Neural progenitor cell (in vitro differentiated cells): ENCODE data around the gene MYL12A. TPM values are rescaled to one million over a fixed set of nuclear protein-coding genes. Genes with fewer than 3 reads are reported as not detected.

Experiments used
- DNase-seq: peaks from one replicate; pipeline ENCODE4 v3.0.0-alpha.2; 2016; ENCODE audit warnings: low spot score
- H2AFZ ChIP-seq: fragments of 200-600 bp; sonication (generic); replicated peaks from 2 replicates; pipeline ENCODE4 v1.6.1; 2016; ENCODE audit warnings: antibody characterized with exemption
- H3F3A ChIP-seq: fragments of 200-600 bp; sonication (generic); 2 replicates; pipeline ENCODE4 v1.6.1; 2016; ENCODE audit warnings: antibody characterized with exemption, low read depth
- H3K27ac ChIP-seq: fragments of 200-600 bp; sonication (generic); 2 replicates; pipeline ENCODE4 v1.5.1; 2016; ENCODE audit warnings: mild to moderate bottlenecking
- H3K27me3 ChIP-seq: fragments of 200-600 bp; sonication (generic); 2 replicates; pipeline ENCODE4 v1.6.1; 2016; ENCODE audit warnings: mild to moderate bottlenecking, moderate library complexity
- H3K36me3 ChIP-seq: fragments of 200-600 bp; sonication (generic); 2 replicates; pipeline ENCODE4 v1.5.1; 2016
- H3K4me1 ChIP-seq: fragments of 200-600 bp; sonication (generic); 2 replicates; pipeline ENCODE4 v1.6.1; 2016; ENCODE audit warnings: mixed run types
- H3K4me2 ChIP-seq: fragments of 200-600 bp; sonication (generic); 2 replicates; pipeline ENCODE4 v1.6.1; 2016
- H3K4me3 ChIP-seq: fragments of 200-600 bp; sonication (generic); 2 replicates; pipeline ENCODE4 v1.5.1; 2016
- H3K79me2 ChIP-seq: fragments of 200-600 bp; sonication (generic); 2 replicates; pipeline ENCODE4 v1.6.1; 2016; ENCODE audit warnings: low read depth
- H3K9ac ChIP-seq: fragments of 200-600 bp; sonication (generic); 2 replicates; pipeline ENCODE4 v1.6.1; 2016
- H3K9me3 ChIP-seq: fragments of 200-600 bp; sonication (generic); 2 replicates; pipeline ENCODE4 v1.5.1; 2016; ENCODE audit warnings: low read depth
- H4K20me1 ChIP-seq: fragments of 200-600 bp; sonication (generic); 2 replicates; pipeline ENCODE4 v1.6.1; 2016; ENCODE audit warnings: low read depth
- H3K27ac Mint-ChIP-seq: 3 replicates; pipeline ENCODE4 v1.8.0; 2021; ENCODE audit warnings: mixed read lengths
- H3K27me3 Mint-ChIP-seq: 2 replicates; pipeline ENCODE4 v1.8.0; 2022; ENCODE audit warnings: low read depth, mild to moderate bottlenecking, inconsistent platforms, moderate library complexity, mixed read lengths; ENCODE audit not compliant: insufficient read depth
- H3K36me3 Mint-ChIP-seq: 3 replicates; pipeline ENCODE4 v1.8.0; 2021; ENCODE audit warnings: mixed read lengths
- H3K4me1 Mint-ChIP-seq: 3 replicates; pipeline ENCODE4 v1.8.0; 2021; ENCODE audit warnings: mixed read lengths
- H3K4me3 Mint-ChIP-seq: 3 replicates; pipeline ENCODE4 v1.8.0; 2021; ENCODE audit warnings: mild to moderate bottlenecking, moderate library complexity, mixed read lengths
- H3K9me3 Mint-ChIP-seq: 3 replicates; pipeline ENCODE4 v1.8.0; 2020; ENCODE audit warnings: mixed read lengths
- EZH2 ChIP-seq: fragments of 200-600 bp; sonication (generic); IDR thresholded peaks from 2 replicates; pipeline ENCODE4 v1.6.1; 2017; ENCODE audit warnings: antibody characterized with exemption, mild to moderate bottlenecking, moderate library complexity
- EZH2phosphoT487 ChIP-seq: fragments of 200-600 bp; sonication (generic); IDR thresholded peaks from 2 replicates; pipeline ENCODE4 v1.6.1; 2017; ENCODE audit warnings: antibody characterized with exemption
- total RNA-seq: library from RNA; depleted of rRNA; stranded (reverse); fragments of >200 nt; gene quantifications from 2 replicates; pipeline ENCODE4 v1.2.3, GENCODE V29; 2015; ENCODE audit warnings: low replicate concordance
- TF ChIP-seq, protein P1 (sequence below): fragments of 200-600 bp; sonication (generic); IDR thresholded peaks from 2 replicates; pipeline ENCODE4 v1.5.1; 2017; ENCODE audit warnings: antibody characterized with exemption, mild to moderate bottlenecking

Gene MYL12A
- total RNA-seq, 1 donor from 2014 or later: 365 TPM

DNA sequence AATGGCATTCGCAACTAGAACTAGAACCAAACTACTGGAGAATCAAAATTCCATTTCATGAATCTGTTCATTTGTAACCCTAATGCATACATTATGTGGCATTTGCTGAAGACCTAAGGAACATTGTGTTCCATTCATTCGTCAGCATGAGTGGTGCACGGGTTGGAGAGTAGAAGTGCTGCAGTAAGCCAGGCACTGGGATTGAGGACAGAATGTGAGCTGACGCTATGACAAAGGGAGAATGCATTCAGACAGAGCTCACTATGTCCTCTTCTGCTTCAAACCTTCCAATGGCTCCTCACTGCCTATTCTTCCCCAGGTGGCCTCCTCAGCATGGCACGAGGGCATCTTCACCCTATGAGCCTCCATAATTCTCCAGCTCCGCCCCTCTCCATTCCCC, 21.6 kb upstream of the MYL12A start:
- peak overlapping the region; percentile 6 for H3K27ac Mint-ChIP-seq
- no peak overlapping the region for H3K4me3 Mint-ChIP-seq

DNA sequence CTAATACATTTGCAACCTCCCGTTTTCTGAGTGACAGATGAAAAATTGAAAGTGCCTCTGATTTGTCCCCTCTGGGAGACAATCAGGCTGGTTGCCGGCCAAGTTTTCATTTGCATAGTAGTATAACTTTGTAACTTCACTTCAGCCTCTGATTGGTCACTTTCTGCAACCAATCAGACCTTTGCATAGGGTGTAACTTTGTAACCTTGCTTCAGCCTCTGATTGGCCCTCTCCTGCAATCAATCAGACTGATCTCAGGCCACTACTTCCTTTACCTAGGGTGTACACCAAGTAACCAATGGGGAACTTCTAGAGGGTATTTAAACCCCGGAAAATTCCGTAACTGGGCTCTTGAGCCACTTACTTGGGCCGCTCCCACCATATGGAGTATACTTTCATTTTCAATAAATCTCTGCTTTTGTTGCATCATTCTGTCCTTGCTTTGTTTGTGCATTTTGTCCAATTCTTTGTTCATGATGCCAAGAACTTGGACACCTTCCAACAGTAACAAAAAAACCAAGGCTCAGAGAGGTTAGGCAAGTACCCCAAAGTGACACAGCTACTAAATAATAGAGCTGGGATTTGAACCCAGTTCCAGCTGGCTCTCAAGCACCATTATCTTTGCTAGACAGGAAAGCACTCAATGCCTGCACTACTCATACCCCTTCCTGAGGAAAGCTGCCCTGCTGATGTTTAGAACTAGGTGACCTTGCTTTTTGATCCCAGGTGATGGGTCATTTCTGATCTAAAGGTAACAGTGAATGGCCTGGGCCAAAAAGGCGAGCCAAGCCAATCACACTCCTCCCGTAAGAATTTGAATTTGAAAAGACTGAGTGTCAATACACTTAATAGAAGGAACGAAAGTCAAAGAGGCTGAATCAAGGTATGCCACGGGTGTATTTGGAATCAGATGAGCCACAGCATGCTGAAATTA, 16.9 kb upstream of the MYL12A start:
- Histone ChIP-seq H4K20me1 (no peaks in the 10 kb centered on the region), H3F3A (no peaks in the 10 kb centered on the region)

More for the DNA sequence above, 21.6 kb upstream of the MYL12A start:
- no peaks in the 10 kb centered on the region for H3K4me1 ChIP-seq
- DNase-seq: no peak
- H2AFZ ChIP-seq: no peak overlapping the region
- no peaks in the 10 kb centered on the region for H3F3A ChIP-seq
- H3K4me3 ChIP-seq: no peak overlapping the region
- Mint-ChIP-seq H3K36me3 (no peaks in the 10 kb centered on the region), H3K27me3 (peaks cover 2% of the 10 kb centered on the region), H3K9me3 (no peaks in the 10 kb centered on the region), H3K4me1 (peaks cover 6% of the 10 kb centered on the region)
- no peaks in the 10 kb centered on the region for H3K9me3 ChIP-seq
- H3K27ac ChIP-seq: no peak overlapping the region
- no peaks in the 10 kb centered on the region for H4K20me1 ChIP-seq
- no peaks in the 10 kb centered on the region for H3K79me2 ChIP-seq
- H3K4me2 ChIP-seq: no peak overlapping the region
- no peaks in the 10 kb centered on the region for H3K36me3 ChIP-seq
- no peak overlapping the region for H3K9ac ChIP-seq
- TF ChIP-seq, protein P1, sequence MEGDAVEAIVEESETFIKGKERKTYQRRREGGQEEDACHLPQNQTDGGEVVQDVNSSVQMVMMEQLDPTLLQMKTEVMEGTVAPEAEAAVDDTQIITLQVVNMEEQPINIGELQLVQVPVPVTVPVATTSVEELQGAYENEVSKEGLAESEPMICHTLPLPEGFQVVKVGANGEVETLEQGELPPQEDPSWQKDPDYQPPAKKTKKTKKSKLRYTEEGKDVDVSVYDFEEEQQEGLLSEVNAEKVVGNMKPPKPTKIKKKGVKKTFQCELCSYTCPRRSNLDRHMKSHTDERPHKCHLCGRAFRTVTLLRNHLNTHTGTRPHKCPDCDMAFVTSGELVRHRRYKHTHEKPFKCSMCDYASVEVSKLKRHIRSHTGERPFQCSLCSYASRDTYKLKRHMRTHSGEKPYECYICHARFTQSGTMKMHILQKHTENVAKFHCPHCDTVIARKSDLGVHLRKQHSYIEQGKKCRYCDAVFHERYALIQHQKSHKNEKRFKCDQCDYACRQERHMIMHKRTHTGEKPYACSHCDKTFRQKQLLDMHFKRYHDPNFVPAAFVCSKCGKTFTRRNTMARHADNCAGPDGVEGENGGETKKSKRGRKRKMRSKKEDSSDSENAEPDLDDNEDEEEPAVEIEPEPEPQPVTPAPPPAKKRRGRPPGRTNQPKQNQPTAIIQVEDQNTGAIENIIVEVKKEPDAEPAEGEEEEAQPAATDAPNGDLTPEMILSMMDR: no peak
- TF ChIP-seq EZH2 (no peak), EZH2phosphoT487 (no peak)
- H3K27me3 ChIP-seq: no peaks in the 10 kb centered on the region

DNA sequence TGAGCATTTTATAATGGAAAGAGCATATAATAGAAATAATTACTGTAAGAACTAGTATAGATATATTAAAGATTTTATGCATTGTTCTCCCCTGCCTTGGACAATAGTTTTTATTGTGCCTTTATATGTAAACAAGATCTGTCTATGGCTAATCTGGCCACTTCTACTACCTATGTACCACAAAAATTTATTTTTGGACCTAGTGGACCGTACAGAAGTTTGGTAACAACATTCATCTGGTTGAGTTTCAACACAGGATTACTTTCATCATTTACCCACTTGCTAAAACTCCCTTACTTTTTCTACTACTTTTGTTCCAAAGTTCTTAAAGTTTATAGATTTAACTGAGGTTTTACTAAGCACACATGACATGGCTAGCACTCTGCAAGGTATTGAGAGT, 14.6 kb upstream of the MYL12A start:
- DNase-seq: no peak
- Histone ChIP-seq H3K27ac (no peak overlapping the region), H3K79me2 (no peaks in the 10 kb centered on the region), H3K4me2 (no peak overlapping the region), H3K9me3 (no peaks in the 10 kb centered on the region), H4K20me1 (no peaks in the 10 kb centered on the region), H2AFZ (no peak overlapping the region), H3K36me3 (no peaks in the 10 kb centered on the region), H3F3A (no peaks in the 10 kb centered on the region), H3K4me1 (no peaks in the 10 kb centered on the region), H3K4me3 (no peak overlapping the region), H3K27me3 (no peaks in the 10 kb centered on the region), H3K9ac (no peak overlapping the region)
- H3K27ac Mint-ChIP-seq: no peak overlapping the region
- peaks cover 4% of the 10 kb centered on the region for H3K9me3 Mint-ChIP-seq
- H3K4me1 Mint-ChIP-seq: peaks cover 3% of the 10 kb centered on the region
- H3K27me3 Mint-ChIP-seq: no peaks in the 10 kb centered on the region
- H3K36me3 Mint-ChIP-seq: peaks cover 2% of the 10 kb centered on the region
- H3K4me3 Mint-ChIP-seq: no peak overlapping the region
- no peak for TF ChIP-seq EZH2phosphoT487
- no peak for TF ChIP-seq EZH2
- TF ChIP-seq, protein P1: no peak

More for the DNA sequence above, 16.9 kb upstream of the MYL12A start:
- Histone ChIP-seq H3K4me2 (no peak overlapping the region), H3K79me2 (no peaks in the 10 kb centered on the region), H3K27me3 (no peaks in the 10 kb centered on the region), H2AFZ (peak overlapping the region; percentile 42), H3K36me3 (no peaks in the 10 kb centered on the region), H3K27ac (no peak overlapping the region), H3K4me1 (no peaks in the 10 kb centered on the region), H3K9me3 (no peaks in the 10 kb centered on the region), H3K9ac (no peak overlapping the region), H3K4me3 (no peak overlapping the region)
- H3K9me3 Mint-ChIP-seq: no peaks in the 10 kb centered on the region
- peaks cover 7% of the 10 kb centered on the region for H3K4me1 Mint-ChIP-seq
- no peaks in the 10 kb centered on the region for H3K36me3 Mint-ChIP-seq
- no peak for DNase-seq
- H3K27ac Mint-ChIP-seq: no peak overlapping the region
- peaks cover 2% of the 10 kb centered on the region for H3K27me3 Mint-ChIP-seq
- TF ChIP-seq, protein P1: no peak
- no peak for TF ChIP-seq EZH2phosphoT487
- TF ChIP-seq EZH2: no peak
- H3K4me3 Mint-ChIP-seq: no peak overlapping the region
